IPS DF 4.7 (cell line): ENCODE results near the gene PTPRM.

ENCODE experiments used
- DNase-seq: peaks from one replicate; pipeline ENCODE4 v3.0.0-alpha.2; 2013; ENCODE audit warnings: low spot score; ENCODE audit errors: extremely low read depth

Gene PTPRM

DNA sequence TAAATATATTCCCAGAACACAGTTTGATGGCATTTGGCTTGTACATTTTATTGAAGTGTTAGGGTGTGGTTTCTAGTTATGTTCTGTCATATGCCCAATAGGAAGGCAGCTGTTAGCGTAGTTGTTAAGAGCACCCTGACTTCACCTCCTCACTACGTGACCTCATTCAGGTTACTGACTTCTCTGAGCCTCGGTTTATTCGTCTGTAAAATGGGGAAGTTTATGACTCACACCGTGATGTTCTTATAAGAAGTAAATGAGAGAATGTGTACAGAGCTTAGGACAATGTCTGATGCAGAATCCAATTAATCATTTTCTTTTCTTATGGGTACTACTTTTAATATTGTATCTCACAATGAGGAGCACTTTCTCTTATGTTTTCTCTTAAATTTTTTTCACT lies 226.0 kb downstream of the PTPRM start:
- DNase-seq = no peak

DNA sequence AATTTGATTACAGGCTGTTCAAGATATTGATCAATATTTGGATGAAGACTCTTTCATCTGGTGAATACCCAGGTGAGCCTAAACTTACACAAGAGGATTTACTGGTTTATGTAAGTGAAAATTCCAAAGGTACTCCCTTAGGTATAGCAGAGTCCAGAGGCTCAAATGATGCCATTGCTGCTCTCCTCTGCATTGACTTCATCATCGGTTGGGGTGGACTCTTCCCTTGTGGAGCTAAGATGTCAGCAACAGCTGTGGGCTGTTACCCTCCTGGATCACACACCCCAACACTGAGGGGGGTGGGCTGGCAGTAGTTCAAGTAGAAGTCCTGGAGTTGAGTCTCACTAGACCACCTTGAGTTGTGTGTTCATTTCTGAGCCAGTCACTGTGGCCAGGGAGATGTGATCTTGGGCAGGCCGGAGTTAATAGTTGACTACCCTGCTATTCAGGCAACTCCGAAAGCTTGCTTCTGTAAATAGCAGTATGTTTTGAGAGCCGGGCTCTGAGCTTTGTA lies 236.9 kb downstream of the PTPRM start:
- DNase-seq = no peak

DNA sequence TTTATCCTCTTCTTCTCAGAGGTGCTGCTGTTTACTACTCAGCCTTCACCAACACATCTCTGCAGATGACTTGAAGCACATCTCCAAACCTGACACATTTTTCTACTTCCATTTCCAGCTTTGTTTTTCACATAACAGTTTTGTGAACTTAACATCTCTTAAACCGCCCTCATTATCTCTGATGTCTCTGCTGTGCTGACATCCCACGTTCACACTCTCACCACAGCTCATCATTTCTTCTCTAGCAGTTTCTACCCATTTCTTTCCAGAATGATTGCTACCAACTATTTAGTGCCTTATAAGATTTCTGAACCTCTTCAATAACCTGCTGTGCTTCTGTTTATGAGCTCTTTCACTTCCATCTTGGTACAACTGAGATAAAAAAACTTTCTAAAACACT lies 238.0 kb downstream of the PTPRM start:
- no peak for DNase-seq

DNA sequence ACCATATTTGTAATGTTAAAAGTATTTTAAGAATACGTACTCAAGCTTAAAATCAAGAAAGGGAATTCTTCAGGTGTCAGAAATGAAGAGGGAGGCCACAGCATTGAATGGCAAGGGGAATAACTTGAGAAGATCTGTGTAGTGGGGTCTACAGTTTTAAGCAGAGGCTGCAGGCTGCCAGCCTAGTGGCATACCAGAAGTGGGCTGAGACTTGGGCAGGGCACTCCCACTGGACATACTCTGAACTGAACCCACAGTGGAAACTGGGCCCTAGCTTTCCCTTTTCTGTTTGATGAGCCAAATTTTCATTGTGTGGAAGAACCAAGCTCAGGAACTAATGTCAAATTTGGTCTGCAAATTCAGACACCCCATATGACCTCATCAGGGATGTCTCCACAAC lies 238.8 kb downstream of the PTPRM start:
- DNase-seq = no peak

DNA sequence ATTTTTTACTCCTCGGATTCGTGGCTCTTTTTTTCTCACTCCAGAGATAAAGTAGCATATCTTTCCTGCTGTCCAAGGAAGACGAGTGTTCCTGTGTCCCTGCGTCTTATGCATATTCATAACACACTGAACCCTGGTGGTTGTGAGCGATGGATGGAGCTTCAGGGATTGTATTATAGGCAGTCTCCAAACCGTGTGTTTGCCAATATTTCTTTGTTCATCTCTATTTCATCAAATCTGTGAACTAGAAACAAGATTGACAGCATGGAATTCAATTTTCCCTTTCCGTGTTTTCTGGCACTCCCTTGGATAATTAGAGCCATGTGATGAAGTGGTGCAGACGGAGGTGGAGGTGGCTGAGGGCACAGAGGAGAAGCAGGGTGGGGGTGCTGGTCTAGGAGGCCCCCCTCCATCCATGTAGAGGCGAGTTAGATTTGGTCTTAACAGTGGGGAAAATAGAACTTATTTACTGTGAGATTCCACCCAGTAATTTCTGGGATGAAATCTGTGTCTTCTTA lies 240.9 kb downstream of the PTPRM start:
- DNase-seq = no peak

DNA sequence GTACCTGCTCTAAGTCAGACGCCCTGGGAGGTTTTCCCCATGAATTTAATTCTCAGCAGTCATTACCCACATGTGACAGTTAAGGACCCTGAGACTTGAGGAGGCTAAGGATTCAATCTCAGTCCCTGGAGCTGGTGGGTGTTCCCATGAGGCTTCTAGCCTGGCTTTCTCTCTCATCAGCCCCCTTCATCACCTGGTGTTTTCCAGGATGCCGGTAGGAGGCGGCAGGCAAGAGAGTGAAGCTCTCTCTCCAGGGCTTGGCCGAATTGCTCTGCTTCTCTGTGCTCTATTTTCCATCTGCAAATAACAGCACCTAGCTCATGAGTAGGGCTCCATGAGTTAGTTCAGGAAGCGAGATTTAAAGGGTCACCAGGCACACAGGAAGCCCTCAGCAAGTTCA lies 241.9 kb downstream of the PTPRM start:
- DNase-seq = no peak

DNA sequence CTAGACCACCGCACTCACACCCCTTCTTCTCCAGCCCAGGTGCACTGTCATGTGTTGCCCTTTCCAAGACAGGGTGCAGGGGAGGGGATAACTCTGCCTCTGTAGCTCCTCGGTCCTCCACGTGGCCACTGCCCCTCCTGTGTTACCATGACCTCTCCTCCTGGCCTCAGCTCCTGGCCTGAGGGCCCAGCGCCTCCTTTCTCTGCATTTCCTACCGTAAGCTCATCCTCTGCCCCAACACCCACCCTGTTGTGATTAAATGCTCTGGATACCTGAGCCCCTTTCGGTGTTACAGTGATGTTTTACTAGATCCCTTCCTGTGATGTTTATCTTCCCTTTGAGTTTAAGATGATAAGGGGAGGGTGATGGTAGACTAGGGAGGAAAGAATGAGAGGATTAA lies 242.3 kb downstream of the PTPRM start:
- no peak for DNase-seq

DNA sequence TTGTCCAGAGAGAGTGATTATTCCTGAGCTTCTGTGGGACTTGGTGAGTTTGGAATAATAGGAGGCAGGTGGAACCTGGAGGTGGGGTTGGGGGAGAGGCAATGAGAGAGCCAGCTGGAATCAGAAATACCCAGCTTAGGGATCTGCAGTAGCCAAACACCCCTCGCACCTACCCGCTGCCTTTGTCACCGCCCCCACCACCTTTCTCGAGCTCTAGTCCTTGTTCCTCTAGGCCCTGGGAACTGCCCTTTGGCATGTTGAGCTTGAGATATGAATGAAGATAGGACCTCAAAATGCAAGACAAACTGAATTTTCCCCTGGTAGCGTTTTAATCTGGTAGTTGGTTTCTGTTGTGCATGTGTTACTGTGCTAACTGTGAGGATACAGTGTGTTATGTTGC lies 242.9 kb downstream of the PTPRM start:
- DNase-seq = no peak

DNA sequence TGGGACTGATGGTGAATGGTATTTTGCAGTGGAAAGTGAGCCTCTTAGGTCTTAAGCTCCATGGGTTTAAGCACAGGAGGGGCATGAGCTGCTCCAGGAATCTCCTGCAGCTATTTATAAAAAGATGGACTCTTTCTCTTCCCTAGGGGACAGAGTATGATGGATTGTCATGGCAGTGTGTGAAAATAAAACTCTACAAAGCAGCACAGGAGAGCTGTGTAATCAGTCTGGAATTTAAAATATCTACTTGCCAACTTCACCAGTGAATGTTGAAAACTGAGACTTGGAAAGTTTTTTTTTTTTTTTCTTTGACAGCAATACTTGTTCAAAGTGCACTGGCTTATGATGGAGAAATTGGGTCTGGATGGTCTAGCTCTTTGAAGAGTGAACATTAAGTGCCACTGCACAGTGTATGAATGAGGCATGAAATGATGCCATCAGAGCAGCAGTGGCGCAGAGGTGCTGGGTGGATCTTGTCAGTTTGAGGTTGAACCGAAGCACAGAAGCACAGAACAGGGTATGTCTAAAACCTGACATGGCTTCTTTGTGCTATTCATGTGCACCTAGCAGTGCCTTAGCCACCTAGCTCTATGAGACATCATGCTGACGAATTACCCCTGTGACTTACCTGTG lies 245.4 kb downstream of the PTPRM start:
- DNase-seq = no peak

DNA sequence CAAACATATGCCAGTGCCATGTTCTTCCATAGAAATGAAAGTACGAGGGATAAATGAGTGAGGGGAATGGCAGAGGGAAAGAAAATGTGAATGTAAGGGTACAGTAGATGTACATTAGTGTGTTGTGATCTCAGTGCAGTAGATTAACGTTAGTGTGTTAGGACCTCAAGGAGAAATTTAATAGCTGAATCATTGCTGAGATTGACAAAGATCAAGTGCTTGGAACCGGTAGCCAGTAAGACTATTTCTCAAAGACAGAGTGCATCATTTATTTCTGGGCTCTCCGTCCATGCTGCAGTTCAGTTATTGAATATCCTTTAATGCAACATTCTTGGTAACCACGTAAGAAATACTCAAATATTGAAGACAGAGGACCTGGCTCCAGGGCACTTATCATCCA lies 246.0 kb downstream of the PTPRM start:
- DNase-seq = no peak

DNA sequence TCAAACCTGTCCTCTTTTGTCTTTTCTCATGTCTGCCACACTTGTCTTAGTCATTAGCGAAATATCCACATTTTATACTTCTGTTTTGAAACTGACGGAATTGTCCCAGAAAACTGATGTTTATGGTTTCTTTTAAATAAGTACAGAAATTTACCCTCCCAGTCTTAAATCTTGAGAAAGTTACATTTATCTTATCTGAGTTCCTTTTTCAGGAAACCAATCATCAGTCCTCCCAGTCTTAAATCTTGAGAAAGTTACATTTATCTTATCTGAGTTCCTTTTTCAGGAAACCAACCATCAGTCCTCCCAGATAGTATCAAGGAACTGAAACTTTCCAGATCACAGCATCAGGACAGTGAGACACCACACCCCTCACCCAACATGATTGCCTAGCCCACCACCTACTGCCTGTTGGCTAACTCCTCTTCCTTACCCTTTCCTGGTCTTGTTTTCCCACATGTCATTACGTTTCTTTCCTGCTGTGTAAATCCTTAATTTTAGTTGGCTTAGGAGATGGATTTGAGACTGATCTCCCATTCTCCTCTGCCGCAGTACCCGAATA lies 247.7 kb downstream of the PTPRM start:
- DNase-seq = no peak

DNA sequence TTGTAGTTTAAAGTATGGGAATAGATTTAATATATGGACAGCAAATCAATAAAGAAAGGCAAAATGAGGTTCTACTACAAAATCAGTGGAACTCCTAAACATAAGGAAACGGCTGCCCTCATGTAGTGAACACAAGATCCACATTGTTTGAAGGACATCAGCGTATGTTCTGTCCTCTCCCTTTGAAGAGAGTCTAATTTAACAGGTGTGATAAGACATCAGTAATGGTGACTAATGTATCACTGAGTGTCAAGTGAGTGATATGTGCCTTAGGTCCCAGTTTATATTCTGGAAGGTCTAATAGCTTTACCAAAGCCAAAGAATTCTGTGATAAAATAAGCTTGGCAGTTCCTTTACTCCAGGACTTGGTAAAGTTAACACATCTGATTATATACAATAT lies 248.7 kb downstream of the PTPRM start:
- no peak for DNase-seq

DNA sequence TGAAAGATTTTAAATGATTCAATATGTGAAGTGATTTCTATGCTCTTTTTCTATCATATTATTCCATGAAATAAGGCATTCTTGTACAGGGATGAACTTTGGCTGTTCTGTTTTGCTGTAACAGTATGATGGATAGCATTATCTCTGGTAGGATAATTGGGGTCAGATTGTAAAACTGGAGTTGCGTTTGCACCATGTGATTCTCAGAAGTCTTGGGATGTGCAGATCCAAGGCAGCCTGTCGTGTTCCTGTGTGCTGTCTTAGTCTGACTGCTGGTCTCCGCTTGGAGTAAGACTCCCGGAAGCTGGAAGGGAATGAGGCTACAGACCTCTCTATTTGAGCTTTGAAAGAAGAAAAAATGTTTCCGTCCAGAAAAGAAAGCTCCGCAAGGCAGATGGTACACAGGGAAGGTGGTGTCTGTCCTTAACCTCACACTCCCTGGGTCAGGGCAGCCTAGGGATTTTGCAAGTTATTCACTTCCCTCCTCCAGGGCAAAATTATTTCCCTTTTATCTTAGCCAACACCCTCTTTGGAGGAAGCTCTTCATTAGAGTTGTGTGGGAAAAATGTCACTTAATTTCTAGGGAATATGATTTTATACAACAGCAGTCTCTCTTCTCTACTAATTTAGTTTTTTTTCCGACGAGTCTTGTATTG lies 250.6 kb downstream of the PTPRM start:
- no peak for DNase-seq

DNA sequence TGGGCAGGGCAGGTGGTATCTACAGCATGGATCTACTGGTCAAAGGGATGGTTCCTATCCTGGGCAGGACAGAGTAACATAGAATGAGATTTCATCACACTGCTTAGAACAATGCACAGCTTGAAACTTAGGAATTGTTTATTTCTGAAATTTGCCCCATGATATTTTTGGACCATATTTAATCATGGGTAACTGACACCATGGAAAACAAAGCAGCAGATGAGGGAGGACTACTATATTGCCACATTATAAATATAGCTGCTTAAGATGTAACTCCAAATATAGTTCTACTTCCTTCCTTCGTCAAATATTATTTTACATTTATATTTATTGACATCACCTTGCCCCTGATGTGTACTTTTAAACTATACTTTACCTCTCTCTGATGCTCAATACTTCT lies 254.7 kb downstream of the PTPRM start:
- DNase-seq = no peak

DNA sequence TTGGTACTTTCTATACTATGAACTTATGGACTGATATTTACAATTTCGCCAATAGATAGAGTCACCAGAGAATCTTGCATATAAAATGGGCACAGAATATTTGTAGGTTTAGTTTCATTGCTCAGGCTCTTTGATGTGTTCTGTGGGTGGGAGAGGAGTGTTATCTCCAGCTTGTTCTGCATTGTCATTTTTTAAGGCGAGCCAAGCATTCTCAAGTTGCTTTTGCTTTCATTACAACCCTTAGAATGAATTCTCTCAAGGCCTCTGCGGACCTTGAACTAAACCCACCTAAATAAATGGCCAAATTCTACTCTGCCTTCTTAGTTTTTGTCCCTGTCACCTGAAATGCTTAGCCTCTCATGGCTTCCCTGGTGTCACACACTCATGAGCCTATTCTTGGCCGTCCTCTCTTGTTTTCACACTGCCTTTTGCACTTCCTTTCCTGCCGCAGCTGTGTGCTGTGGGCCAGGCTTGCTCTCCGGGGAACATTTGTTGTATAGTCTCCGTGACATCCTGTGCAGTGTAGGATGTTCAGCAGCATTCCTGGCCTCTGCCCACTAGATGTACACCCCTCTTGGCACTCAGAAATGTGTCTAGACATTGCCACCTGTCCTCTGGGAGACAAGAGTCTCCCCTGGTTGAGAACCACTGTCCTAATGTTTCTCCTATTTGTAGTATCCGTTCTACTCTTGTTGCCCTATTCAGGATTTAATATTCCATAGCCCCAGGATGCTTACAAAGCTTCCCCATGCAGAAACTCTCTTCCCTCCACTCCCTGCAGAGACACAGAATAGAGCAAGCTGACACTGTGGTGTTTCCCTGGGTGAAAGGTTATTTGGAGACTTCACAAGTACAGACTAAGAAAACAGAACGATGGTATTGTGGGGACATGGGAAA lies 255.6 kb downstream of the PTPRM start:
- DNase-seq = no peak

DNA sequence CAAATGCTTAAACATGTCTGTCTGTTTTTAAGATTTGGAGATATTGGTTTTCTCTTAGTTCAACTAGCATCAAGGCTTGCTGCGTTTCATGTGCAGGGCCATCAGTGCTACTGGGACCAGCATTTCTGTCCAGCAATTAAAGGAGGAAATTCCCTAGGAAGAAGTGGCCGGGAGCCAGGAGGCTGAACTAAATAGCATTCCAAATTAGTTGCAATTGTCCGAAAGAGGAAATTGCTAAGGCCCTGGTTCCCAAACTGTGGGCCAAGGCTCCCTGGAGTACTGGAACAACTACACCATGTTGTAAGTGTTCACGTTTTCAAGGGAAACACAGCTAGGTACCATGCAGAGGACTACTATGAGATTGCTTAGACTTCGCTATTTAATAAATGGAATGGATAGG lies 257.9 kb downstream of the PTPRM start:
- DNase-seq = no peak

DNA sequence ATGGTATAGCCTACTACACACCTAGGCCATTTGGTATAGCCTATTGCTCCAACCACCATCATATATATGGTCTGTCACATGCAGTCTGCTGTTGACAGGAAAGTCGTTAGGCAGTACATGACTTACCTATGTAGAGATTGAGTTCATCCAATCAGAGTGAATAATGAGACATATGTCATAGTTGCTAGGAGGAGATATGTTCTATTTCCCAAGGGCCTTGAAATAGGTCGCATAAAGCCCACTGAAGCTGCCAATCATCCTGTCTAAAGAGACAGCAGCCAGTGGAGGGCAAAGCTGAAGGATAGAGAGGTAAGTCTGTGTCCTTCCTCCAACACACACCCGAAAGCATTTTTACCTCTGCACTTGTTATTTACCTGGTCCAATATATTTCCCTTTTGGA lies 263.4 kb downstream of the PTPRM start:
- no peak for DNase-seq

DNA sequence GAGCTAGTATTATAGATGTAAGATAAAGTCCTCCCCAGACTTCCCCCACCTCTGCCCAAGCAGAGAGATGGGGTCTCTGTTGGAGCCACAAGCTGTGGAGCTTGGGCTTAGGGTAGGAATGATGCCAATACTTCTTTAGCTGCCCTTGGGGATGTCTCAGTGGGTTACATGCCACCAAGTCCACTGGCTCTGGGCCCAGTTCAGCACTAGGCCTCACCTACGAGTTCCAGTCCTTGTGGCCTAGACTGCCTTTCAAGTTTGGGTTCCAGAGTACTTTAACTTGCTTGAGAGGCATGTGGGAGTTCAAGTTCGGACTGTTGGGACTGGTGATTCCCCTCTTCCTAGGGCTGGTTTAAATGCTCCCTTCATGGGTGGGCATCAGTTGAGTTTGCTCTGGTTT lies 272.4 kb downstream of the PTPRM start:
- DNase-seq = no peak

DNA sequence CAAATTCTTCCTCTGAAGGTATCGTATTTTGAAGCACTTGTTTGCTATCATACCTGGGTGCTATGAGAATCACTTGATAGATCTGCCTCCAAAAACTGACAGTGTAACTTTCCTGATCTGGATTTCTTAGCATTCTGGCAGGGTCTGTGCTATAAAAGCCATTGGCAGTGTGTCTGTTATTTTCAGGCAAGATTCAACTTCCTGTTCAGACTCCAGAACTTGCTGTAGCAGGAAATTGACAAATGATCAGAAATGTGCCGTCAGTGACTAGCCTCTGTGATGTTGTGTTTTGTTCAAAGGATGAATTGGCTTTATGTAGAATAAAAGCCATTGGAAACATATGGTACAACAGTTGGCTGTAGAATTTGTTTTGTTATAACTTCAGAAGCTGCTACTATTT lies 273.3 kb downstream of the PTPRM start:
- DNase-seq = no peak

DNA sequence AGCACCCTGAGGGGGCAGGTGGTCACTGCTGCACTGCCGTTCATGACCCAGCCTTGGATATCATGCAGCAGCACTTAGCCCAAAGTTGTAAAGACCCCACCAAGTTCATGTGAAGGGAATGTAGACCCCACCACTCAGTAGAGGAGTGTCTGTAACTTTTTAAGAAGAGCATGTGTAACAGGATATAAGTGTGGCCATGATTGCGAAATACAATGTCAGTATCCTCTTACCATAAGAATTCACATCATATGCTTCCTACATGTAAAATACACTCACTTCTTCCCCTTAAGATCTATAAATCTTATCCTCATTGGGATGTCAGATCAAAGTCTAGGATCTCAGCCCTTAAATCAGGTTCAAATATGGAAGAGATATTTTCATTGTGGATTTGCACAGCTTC lies 276.9 kb downstream of the PTPRM start:
- no peak for DNase-seq

DNA sequence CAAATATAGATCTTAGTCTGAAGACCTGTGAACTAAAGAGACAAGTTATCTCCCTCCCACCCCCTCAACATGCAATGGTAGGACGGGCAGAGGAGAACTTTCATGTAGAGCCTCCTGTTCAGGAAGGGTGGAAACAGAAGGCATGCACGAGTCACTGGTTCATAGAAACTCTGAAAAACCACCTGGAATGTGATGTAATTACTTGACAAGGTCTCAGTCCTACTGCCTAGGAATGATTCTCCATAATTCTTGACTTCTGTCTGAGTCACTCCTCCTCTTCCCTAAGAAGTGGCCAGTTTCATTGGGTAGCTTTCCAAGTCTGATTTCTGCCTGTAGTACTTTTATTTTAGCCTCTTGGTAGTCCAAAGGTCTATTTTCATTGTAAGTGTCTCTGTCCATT lies 277.3 kb downstream of the PTPRM start:
- DNase-seq = no peak

DNA sequence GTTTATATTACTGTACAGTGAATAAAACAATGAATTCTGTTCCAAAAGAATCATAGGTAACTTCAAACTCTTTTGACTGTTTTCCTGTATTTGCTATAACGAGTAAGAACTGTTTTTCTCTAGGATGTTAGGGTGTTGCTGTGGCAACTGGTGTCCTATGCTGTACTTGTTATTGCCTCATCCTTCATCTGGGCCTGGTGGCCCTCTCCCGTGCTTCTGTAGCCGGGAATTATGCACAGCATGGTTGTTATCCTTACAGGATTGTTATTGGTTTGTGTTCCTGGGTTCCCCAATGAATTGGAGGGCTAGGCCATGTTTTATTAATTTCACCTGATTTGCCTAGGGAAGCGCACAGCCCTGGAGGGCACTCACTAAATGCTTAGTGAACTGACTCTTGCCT lies 279.2 kb downstream of the PTPRM start:
- DNase-seq = no peak
